Neural progenitor cell (in vitro differentiated cells): ENCODE data around the gene SCN7A.

Experiments used
- CTCF ChIP-seq: fragments of 200-600 bp; sonication (generic); IDR thresholded peaks from 2 replicates; pipeline ENCODE4 v1.5.1; 2017; ENCODE audit warnings: antibody characterized with exemption, mild to moderate bottlenecking
- EZH2 ChIP-seq: fragments of 200-600 bp; sonication (generic); IDR thresholded peaks from 2 replicates; pipeline ENCODE4 v1.6.1; 2017; ENCODE audit warnings: antibody characterized with exemption, mild to moderate bottlenecking, moderate library complexity
- EZH2phosphoT487 ChIP-seq: fragments of 200-600 bp; sonication (generic); IDR thresholded peaks from 2 replicates; pipeline ENCODE4 v1.6.1; 2017; ENCODE audit warnings: antibody characterized with exemption

- TF ChIP-seq CTCF (no peak), EZH2phosphoT487 (no peak), EZH2 (no peak)
These were observed 57.1 kb downstream of the SCN7A start for GRCh38 chr2:166436976-166437375.
